ENCODE measurements around the gene URB1. TPM values are rescaled to one million over a fixed set of nuclear protein-coding genes. Genes with fewer than 3 reads are reported as not detected.
"Not testable (repeated sequence)": the region's sequence is repeated elsewhere in the genome, so short reads cannot be mapped to it uniquely, and the experiment has no call there.

The URB1 gene
- total RNA-seq = 10 to 100 TPM; 17.6 to 37.2 TPM

GRCh38 chr21:32392880-32393676 is at the start of gene URB1:
TSS of gene URB1 (minus strand) at chr21:32393012. CDS start at chr21:32392910, 102 bp downstream.
- ATAC-seq (replicated peaks) = peak; percentile 97
- Mint-ChIP-seq H3K4me1 (peaks cover 29% of the 10 kb centered on the region), H3K27me3 (no peaks in the 10 kb centered on the region), H3K4me3 (peak within 1 kb of the TSS; percentile 90), H3K27ac (peak within 1 kb of the TSS; percentile 86), H3K36me3 (ENCODE audit: low read depth) (peaks cover 35% of the 10 kb centered on the region), H3K9me3 (no peaks in the 10 kb centered on the region)

GRCh38 chr21:32437729-32438128 is 44.9 kb upstream of the URB1 start:
- no peaks in the 10 kb centered on the region for H3K27me3 Mint-ChIP-seq
- no peaks in the 10 kb centered on the region for H3K9me3 Mint-ChIP-seq
- peaks cover 24% of the 10 kb centered on the region for H3K4me1 Mint-ChIP-seq

DNA sequence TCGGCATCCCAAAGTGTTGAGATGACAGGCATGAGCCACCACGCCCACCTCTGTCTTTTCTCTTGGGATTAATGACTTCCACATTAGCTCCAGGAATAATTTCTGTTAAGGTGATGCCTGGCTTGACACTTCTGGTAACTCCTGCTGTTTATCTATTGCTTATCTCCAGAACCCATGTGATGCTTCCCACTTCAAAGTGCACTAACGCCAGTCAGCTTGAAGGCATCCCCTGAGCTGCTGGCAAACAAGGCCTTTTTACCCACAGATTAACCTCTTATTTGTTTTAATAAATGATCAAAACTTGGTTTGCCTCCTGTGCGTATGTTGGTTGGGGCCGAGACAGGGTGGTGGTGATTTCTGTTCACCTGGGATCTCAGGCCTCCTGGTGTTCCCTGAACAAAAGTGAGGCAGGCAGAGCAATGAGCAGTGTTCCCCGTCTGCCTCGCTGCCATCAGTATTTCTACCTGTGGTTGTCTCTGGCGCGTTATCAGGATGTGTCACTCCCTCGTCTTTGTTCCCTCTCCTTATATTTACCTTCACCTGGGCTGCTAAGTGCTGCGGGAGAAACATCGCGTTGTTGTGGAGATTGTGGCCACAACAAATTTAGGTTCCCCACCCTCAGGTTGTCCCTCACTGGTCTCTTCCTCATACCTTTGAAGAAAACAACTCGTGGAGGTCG is 40.3 kb upstream of the URB1 start:
- Mint-ChIP-seq H3K4me1 (peaks cover 25% of the 10 kb centered on the region), H3K27ac (peak overlapping the region; percentile 68)
- H3K27me3 Mint-ChIP-seq; H3K9me3 Mint-ChIP-seq; H3K4me3 Mint-ChIP-seq; H3K36me3 Mint-ChIP-seq (ENCODE audit: low read depth); ATAC-seq (replicated peaks): not testable (repeated sequence)

More at GRCh38 chr21:32437729-32438128, 44.9 kb upstream of the URB1 start:
- no peak for ATAC-seq (replicated peaks)
- Mint-ChIP-seq H3K27ac (peak overlapping the region; percentile 4), H3K4me3 (no peak overlapping the region), H3K36me3 (ENCODE audit: low read depth) (no peaks in the 10 kb centered on the region)

GRCh38 chr21:32427958-32428623 is 35.3 kb upstream of the URB1 start:
- H3K4me1 Mint-ChIP-seq = peaks cover 19% of the 10 kb centered on the region
- H3K27me3 Mint-ChIP-seq = no peaks in the 10 kb centered on the region
- H3K9me3 Mint-ChIP-seq = peaks cover 3% of the 10 kb centered on the region
- ATAC-seq (replicated peaks) = no peak
- no peak overlapping the region for H3K4me3 Mint-ChIP-seq
- no peak overlapping the region for H3K27ac Mint-ChIP-seq
- peaks cover 8% of the 10 kb centered on the region for H3K36me3 Mint-ChIP-seq (ENCODE audit: low read depth)

DNA sequence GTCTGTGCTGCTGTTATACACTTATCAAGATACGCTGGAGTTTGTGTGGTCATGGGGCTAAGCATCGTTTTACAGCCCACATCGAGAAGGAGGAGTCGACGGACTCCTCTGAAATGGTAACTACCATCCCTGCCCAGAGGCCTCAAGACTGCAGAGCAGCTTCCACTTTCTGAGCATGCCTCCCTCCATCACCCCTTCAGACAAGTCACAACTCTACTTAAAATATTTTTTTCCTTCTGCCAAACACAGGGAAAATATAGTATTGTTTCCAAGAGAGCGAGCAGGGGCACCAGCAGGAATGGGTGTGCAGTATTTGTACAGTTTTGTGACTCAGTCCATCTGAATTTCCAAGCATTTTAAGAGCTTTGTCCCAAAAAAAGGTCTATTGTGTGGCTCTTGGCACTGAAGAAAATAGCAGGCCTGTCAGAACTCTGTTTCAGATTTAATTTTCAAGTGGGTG is 33.8 kb upstream of the URB1 start:
- Mint-ChIP-seq H3K27ac (peak overlapping the region; percentile 58), H3K4me1 (peaks cover 12% of the 10 kb centered on the region), H3K27me3 (no peaks in the 10 kb centered on the region), H3K4me3 (no peak overlapping the region), H3K36me3 (ENCODE audit: low read depth) (peaks cover 11% of the 10 kb centered on the region), H3K9me3 (peaks cover 3% of the 10 kb centered on the region)
- no peak for ATAC-seq (replicated peaks)

- Mint-ChIP-seq H3K4me3 (no peak overlapping the region), H3K27me3 (no peaks in the 10 kb centered on the region)
Measured at GRCh38 chr21:32426066-32426465, 33.3 kb upstream of the URB1 start.

GRCh38 chr21:32425628-32426027 is 32.8 kb upstream of the URB1 start:
- Mint-ChIP-seq H3K27me3 (no peaks in the 10 kb centered on the region), H3K27ac (no peak overlapping the region), H3K4me3 (no peak overlapping the region), H3K9me3 (peaks cover 3% of the 10 kb centered on the region), H3K4me1 (peaks cover 12% of the 10 kb centered on the region), H3K36me3 (ENCODE audit: low read depth) (peaks cover 11% of the 10 kb centered on the region)
- no peak for ATAC-seq (replicated peaks)

More at GRCh38 chr21:32426066-32426465, 33.3 kb upstream of the URB1 start:
- no peak for ATAC-seq (replicated peaks)
- Mint-ChIP-seq H3K36me3 (ENCODE audit: low read depth) (peaks cover 11% of the 10 kb centered on the region), H3K9me3 (peaks cover 3% of the 10 kb centered on the region), H3K4me1 (peaks cover 12% of the 10 kb centered on the region), H3K27ac (peak overlapping the region; percentile 58)

DNA sequence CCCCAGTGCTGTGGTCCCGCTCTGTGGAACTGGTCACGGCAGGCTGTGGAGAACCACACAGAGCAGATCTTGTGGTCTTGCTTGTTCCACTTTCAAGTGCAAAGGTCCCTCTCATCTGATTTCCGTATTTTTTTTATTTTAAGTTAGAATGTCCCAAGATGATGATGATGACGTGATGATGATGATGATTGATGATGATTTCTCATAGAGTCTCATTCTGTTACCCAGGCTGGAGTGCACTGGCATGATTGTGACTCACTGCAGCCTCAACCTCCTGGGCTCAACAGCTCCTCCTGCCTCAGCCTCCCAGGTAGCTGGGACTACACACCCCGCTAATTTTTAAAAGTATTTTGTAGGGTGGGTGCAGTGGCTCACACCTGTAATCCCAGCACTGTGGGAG is 31.9 kb upstream of the URB1 start:
- Mint-ChIP-seq H3K27ac (no peak overlapping the region), H3K4me1 (peaks cover 12% of the 10 kb centered on the region), H3K36me3 (ENCODE audit: low read depth) (peaks cover 6% of the 10 kb centered on the region), H3K27me3 (no peaks in the 10 kb centered on the region), H3K9me3 (no peaks in the 10 kb centered on the region), H3K4me3 (no peak overlapping the region)
- no peak for ATAC-seq (replicated peaks)

- H3K4me3 Mint-ChIP-seq = no peak overlapping the region
- no peaks in the 10 kb centered on the region for H3K27me3 Mint-ChIP-seq
- no peak overlapping the region for H3K27ac Mint-ChIP-seq
- H3K4me1 Mint-ChIP-seq = peaks cover 12% of the 10 kb centered on the region
- no peaks in the 10 kb centered on the region for H3K9me3 Mint-ChIP-seq
- peaks cover 6% of the 10 kb centered on the region for H3K36me3 Mint-ChIP-seq (ENCODE audit: low read depth)
- no peak for ATAC-seq (replicated peaks)
Measured at GRCh38 chr21:32424191-32424535, 31.4 kb upstream of the URB1 start.

GRCh38 chr21:32423320-32424190 is 30.7 kb upstream of the URB1 start:
- H3K4me3 Mint-ChIP-seq = no peak overlapping the region
- peaks cover 6% of the 10 kb centered on the region for H3K36me3 Mint-ChIP-seq (ENCODE audit: low read depth)
- no peaks in the 10 kb centered on the region for H3K27me3 Mint-ChIP-seq
- H3K9me3 Mint-ChIP-seq = no peaks in the 10 kb centered on the region
- no peak for ATAC-seq (replicated peaks)
- peaks cover 12% of the 10 kb centered on the region for H3K4me1 Mint-ChIP-seq
- peak overlapping the region; percentile 54 for H3K27ac Mint-ChIP-seq

- Mint-ChIP-seq H3K9me3 (no peaks in the 10 kb centered on the region), H3K4me1 (peaks cover 12% of the 10 kb centered on the region), H3K27ac (no peak overlapping the region), H3K4me3 (no peak overlapping the region), H3K36me3 (ENCODE audit: low read depth) (peaks cover 14% of the 10 kb centered on the region), H3K27me3 (no peaks in the 10 kb centered on the region)
- ATAC-seq (replicated peaks) = no peak
Measured at GRCh38 chr21:32422064-32422463, 29.3 kb upstream of the URB1 start.

DNA sequence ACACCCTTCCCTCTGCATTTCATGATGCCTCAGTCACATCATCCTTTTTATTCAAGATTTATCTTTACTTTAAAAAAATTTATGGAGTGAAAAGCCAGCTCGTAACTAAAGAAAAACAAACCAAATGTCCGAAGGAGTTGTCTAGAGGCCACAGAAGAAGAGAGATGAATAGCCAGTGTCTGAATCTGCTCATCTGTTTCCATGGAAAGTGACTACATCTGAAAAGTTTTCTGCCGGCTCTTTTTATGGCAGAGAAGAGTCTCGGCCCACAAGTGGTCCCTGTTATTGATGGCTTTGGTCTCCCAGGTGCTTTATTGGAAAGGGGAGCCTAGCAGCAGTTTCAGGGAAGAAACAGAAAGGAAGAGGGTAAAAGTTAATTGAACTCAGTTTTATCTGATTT is 25.3 kb upstream of the URB1 start:
- ATAC-seq (replicated peaks) = no peak
- H3K9me3 Mint-ChIP-seq = no peaks in the 10 kb centered on the region
- H3K4me1 Mint-ChIP-seq = peaks cover 27% of the 10 kb centered on the region
- H3K27me3 Mint-ChIP-seq = no peaks in the 10 kb centered on the region
- no peak overlapping the region for H3K4me3 Mint-ChIP-seq
- H3K27ac Mint-ChIP-seq = no peak overlapping the region
- peaks cover 19% of the 10 kb centered on the region for H3K36me3 Mint-ChIP-seq (ENCODE audit: low read depth)

GRCh38 chr21:32415451-32416398 is 22.9 kb upstream of the URB1 start:
- no peak overlapping the region for H3K4me3 Mint-ChIP-seq
- ATAC-seq (replicated peaks) = no peak
- no peak overlapping the region for H3K27ac Mint-ChIP-seq
- no peaks in the 10 kb centered on the region for H3K27me3 Mint-ChIP-seq
- peaks cover 20% of the 10 kb centered on the region for H3K36me3 Mint-ChIP-seq (ENCODE audit: low read depth)
- H3K4me1 Mint-ChIP-seq = peaks cover 30% of the 10 kb centered on the region
- H3K9me3 Mint-ChIP-seq = no peaks in the 10 kb centered on the region
